Forelimb muscle (tissue), 1 donor: ENCODE results near the gene VDR. TPM values are rescaled to one million over a fixed set of nuclear protein-coding genes. Genes with fewer than 3 reads are reported as not detected.

Source experiments
- DNase-seq: peaks from one replicate; pipeline ENCODE4 v3.0.0-alpha.2; 2013; ENCODE audit warnings: low read depth
- polyA plus RNA-seq: library from polyadenylated mRNA; unstranded; fragments of 120-200 nt; gene quantifications from one replicate; pipeline ENCODE4 v1.2.1, GENCODE V29; 2013; ENCODE audit not compliant: insufficient read length

VDR gene
- polyA plus RNA-seq, 1 donor, result 0.46 TPM

- no peak for DNase-seq
Measured at GRCh38 chr12:47930634-47931033, 25.8 kb upstream of the VDR start.

GRCh38 chr12:47927346-47927745, 22.6 kb upstream of the VDR start:
- DNase-seq, result no peak

- DNase-seq, result no peak
Measured at GRCh38 chr12:47921907-47922306, 17.1 kb upstream of the VDR start.

GRCh38 chr12:47920913-47921312, 16.1 kb upstream of the VDR start:
- no peak for DNase-seq

GRCh38 chr12:47913081-47913480, 8.3 kb upstream of the VDR start:
- no peak for DNase-seq

GRCh38 chr12:47912556-47912955, 7.8 kb upstream of the VDR start:
- no peak for DNase-seq

GRCh38 chr12:47910981-47911380, 6.2 kb upstream of the VDR start:
- DNase-seq, result no peak

GRCh38 chr12:47910486-47910885, 5.7 kb upstream of the VDR start:
- no peak for DNase-seq

- DNase-seq, result no peak
Measured at GRCh38 chr12:47909839-47910465, 5.2 kb upstream of the VDR start.

- DNase-seq, result no peak
Measured at GRCh38 chr12:47908738-47909137, 3.9 kb upstream of the VDR start.

- DNase-seq, result no peak
Measured at GRCh38 chr12:47907851-47908454, 3.2 kb upstream of the VDR start.

GRCh38 chr12:47903927-47904712, 674 bp downstream of the VDR start:
- DNase-seq, result no peak

GRCh38 chr12:47903151-47903611, 1.6 kb downstream of the VDR start:
- DNase-seq, result no peak

- DNase-seq, result no peak
Measured at GRCh38 chr12:47902131-47902639, 2.6 kb downstream of the VDR start.

GRCh38 chr12:47901718-47902093, 3.1 kb downstream of the VDR start:
- DNase-seq, result no peak

GRCh38 chr12:47901063-47901717, 3.6 kb downstream of the VDR start:
- no peak for DNase-seq

GRCh38 chr12:47900131-47901062, 4.4 kb downstream of the VDR start:
- DNase-seq, result no peak

- DNase-seq, result no peak
Measured at GRCh38 chr12:47899466-47899865, 5.3 kb downstream of the VDR start.

GRCh38 chr12:47896633-47897032, 8.2 kb downstream of the VDR start:
- DNase-seq, result no peak

GRCh38 chr12:47896022-47896421, 8.8 kb downstream of the VDR start:
- DNase-seq, result no peak

GRCh38 chr12:47894652-47895051, 10.1 kb downstream of the VDR start:
- DNase-seq, result no peak
